Ovary (tissue), 3 donors: Measurements from ENCODE around the gene TRAK2.

Source experiments
- CTCF ChIP-seq, 3 donors: fragments of 450-650 bp in 2 of 3; fragments of 200-600 bp in 1 of 3; IDR thresholded peaks; one replicate each; pipeline versions ENCODE4 v1.5.1 to v1.8.0; 2016 to 2022; ENCODE audit warnings: antibody characterized with exemption in 3 of 3, mild to moderate bottlenecking in 1 of 3
- POLR2A ChIP-seq: fragments of 450-650 bp; IDR thresholded peaks from one replicate; pipeline ENCODE4 v1.6.1; 2017; ENCODE audit warnings: antibody characterized with exemption, mild to moderate bottlenecking, moderate library complexity
- donor health status: DM: no; HTN: no; CAD: no.

GRCh38 chr2:201357221-201357620 is 94.0 kb downstream of the TRAK2 start, which contains the start of gene FLACC1:
- TF ChIP-seq POLR2A (no peak), CTCF (IDR thresholded peaks at IDR 0.05) (no peak)
